Panc1 (cell line): ENCODE results near the gene FAM83F. TPM values are rescaled to one million over a fixed set of nuclear protein-coding genes. Genes with fewer than 3 reads are reported as not detected.

Experiments
- ATAC-seq: fragments of 200-7000 bp; cut with Tn5 transposase; 2 replicates; pipeline ENCODE4 v1.9.1; 2020; ENCODE audit warnings: mild to moderate bottlenecking, moderate library complexity
- BruUV-seq: library from RNA; stranded (reverse); fragments of 400-500 nt; replicated peaks from 2 replicates; lab custom pipeline; 2021; lab: Mats Ljungman, UMichigan
- CTCF ChIA-PET: fragments of 300-600 bp; sonication (Branson Sonifier 250); formaldehyde crosslinking; loops from one replicate; lab custom pipeline; 2022; ENCODE audit warnings: antibody characterized with exemption; lab: Charles Lee
- POLR2A ChIA-PET: fragments of 300-600 bp; sonication (Branson Sonifier 250); formaldehyde crosslinking; loops from one replicate; lab custom pipeline; 2022; ENCODE audit warnings: antibody characterized with exemption; lab: Charles Lee
- DNase-seq: peaks from one replicate; pipeline ENCODE4 v3.0.0-alpha.2; 2010; ENCODE audit warnings: low read depth, low spot score
- H3K27ac ChIP-seq: 2 replicates; pipeline ENCODE4 v1.5.1; 2011; ENCODE audit warnings: mild to moderate bottlenecking, low read length, inconsistent platforms
- H3K27me3 ChIP-seq: fragments of 200-500 bp; sonication (Bioruptor generic); 2 replicates; pipeline ENCODE4 v1.6.0; 2014; ENCODE audit warnings: low read length, inconsistent platforms; ENCODE audit not compliant: control insufficient read depth, insufficient read depth
- H3K36me3 ChIP-seq: fragments of 200-500 bp; sonication (Bioruptor generic); 2 replicates; pipeline ENCODE4 v1.5.1; 2014; ENCODE audit warnings: inconsistent platforms, mild to moderate bottlenecking, low read length, moderate library complexity; ENCODE audit not compliant: control insufficient read depth, insufficient read depth
- H3K4me1 ChIP-seq: 2 replicates; pipeline ENCODE4 v1.5.1; 2011; ENCODE audit warnings: inconsistent platforms, mild to moderate bottlenecking, low read length, moderate library complexity; ENCODE audit not compliant: control insufficient read depth, insufficient read depth
- H3K4me3 ChIP-seq, 2 experiments: 2 replicates each; pipeline ENCODE4 v1.5.1; 2011 to 2012; ENCODE audit warnings: low read depth in 2 of 2, low read length in 2 of 2, mild to moderate bottlenecking in 2 of 2, inconsistent platforms in 1 of 2, moderate library complexity in 1 of 2
- H3K9me3 ChIP-seq: fragments of 200-500 bp; sonication (Bioruptor generic); 2 replicates; pipeline ENCODE4 v1.5.1; 2014; ENCODE audit warnings: low read depth, mild to moderate bottlenecking, inconsistent platforms, low read length, moderate library complexity; ENCODE audit not compliant: control insufficient read depth, insufficient read depth
- CTCF ChIP-seq: fragments of 450-650 bp; IDR thresholded peaks from 2 replicates; pipeline ENCODE4 v1.5.1; 2017; ENCODE audit warnings: mild to moderate bottlenecking
- POLR2AphosphoS5 ChIP-seq: IDR thresholded peaks from 2 replicates; pipeline ENCODE4 v1.6.1; 2012; ENCODE audit warnings: mild to moderate bottlenecking, low read depth, low read length, moderate library complexity
- REST ChIP-seq, 2 experiments: IDR thresholded peaks; 2 replicates each; pipeline ENCODE4 v1.6.1; 2011 to 2012; ENCODE audit warnings: low read depth in 2 of 2, control low read depth in 1 of 2, low read length in 1 of 2, mild to moderate bottlenecking in 1 of 2, moderate library complexity in 1 of 2; ENCODE audit not compliant: insufficient read depth in 1 of 2
- SIN3A ChIP-seq: IDR thresholded peaks from 2 replicates; pipeline ENCODE4 v1.6.1; 2012; ENCODE audit warnings: low read depth, mild to moderate bottlenecking, low read length, moderate library complexity, borderline replicate concordance; ENCODE audit not compliant: insufficient read depth
- TCF7L2 ChIP-seq: IDR thresholded peaks from 2 replicates; pipeline ENCODE4 v1.6.1; 2011; ENCODE audit warnings: mild to moderate bottlenecking, low read depth, low read length, inconsistent platforms
- in situ Hi-C: cut with HindIII; loops from 2 replicates; pipeline ENCODE4 v1.10.0; 2016; ENCODE audit warnings: low sequenced_read_pairs, low pct_unique_long_range_greater_than_20kb
- intact Hi-C: fragments of 100-400 bp; cut with micrococcal nuclease; formaldehyde crosslinking; loops from one replicate; pipeline ENCODE4 v1.10.0; 2022; ENCODE audit not compliant: unreplicated experiment
- total RNA-seq: library from RNA; stranded (reverse); gene quantifications from one replicate; pipeline ENCODE4 v1.2.1, GENCODE V29; 2021; ENCODE audit not compliant: unreplicated experiment

The FAM83F gene
- total RNA-seq, 1 experiment from 2014 or later = 0.05 TPM

- ChIA-PET POLR2A (interaction anchor here (0.6 to 0.7 kb wide), 2 partner anchors 17 to 102 kb away, joined by 3 to 4 read pairs; no protein-coding TSS in a partner anchor), CTCF (no interaction called here)
- TF ChIP-seq POLR2AphosphoS5 (no peak), CTCF (no peak), REST (IDR thresholded peaks at IDR 0.05; ENCODE audit: insufficient read depth in 1 of 2, low read depth in 2 of 2, low read length in 1 of 2) (no peak), SIN3A (no peak), TCF7L2 (no peak)
- H3K9me3 ChIP-seq = no peaks in the 10 kb centered on the region
- no peaks in the 10 kb centered on the region for H3K36me3 ChIP-seq
- intact Hi-C loops (loop anchor here (10.0 kb wide), 1 partner anchor 128 kb away; no protein-coding TSS in a partner anchor), in situ Hi-C loops (no loop called here)
- no peaks in the 10 kb centered on the region for H3K27me3 ChIP-seq
- no peak overlapping the region for H3K27ac ChIP-seq
- ATAC-seq = no peak
- DNase-seq = no peak
- no peaks in the 10 kb centered on the region for H3K4me1 ChIP-seq
- no TSS peak for BruUV-seq
- H3K4me3 ChIP-seq = no peak overlapping the region
These were observed 61.8 kb downstream of the FAM83F start for GRCh38 chr22:40056559-40056958.

DNA sequence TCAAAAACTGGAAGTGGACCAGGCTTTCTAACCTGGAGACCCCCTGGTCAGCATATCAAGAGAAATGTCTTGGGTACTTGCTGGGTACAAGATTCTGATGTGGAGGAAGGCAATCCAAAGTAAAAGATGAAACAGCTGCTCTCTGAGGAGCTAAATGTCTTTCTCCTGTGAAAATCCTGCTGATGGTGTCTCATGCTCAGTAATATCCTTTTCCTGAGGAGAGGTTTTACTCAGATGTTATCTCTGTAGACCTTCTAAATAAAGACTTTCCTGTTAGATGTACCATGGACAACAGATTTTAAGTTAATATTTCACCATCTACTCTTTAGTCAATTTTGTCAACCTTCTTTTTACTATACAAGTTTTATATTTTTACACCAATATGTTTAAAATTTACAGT lies 62.9 kb downstream of the FAM83F start:
- no peak for TF ChIP-seq TCF7L2
- no peak for TF ChIP-seq SIN3A
- TF ChIP-seq POLR2AphosphoS5 = no peak
- TF ChIP-seq REST (IDR thresholded peaks at IDR 0.05; ENCODE audit: insufficient read depth in 1 of 2, low read depth in 2 of 2, low read length in 1 of 2) = no peak
- TF ChIP-seq CTCF = no peak
- ChIA-PET POLR2A (no interaction called here), CTCF (no interaction called here)
- in situ Hi-C loops (no loop called here), intact Hi-C loops (loop anchor here (10.0 kb wide), 1 partner anchor 127 kb away; no protein-coding TSS in a partner anchor)
- no peak for ATAC-seq
- Histone ChIP-seq H3K4me1 (no peaks in the 10 kb centered on the region), H3K27me3 (no peaks in the 10 kb centered on the region), H3K4me3 (no peak overlapping the region), H3K9me3 (no peaks in the 10 kb centered on the region), H3K36me3 (no peaks in the 10 kb centered on the region), H3K27ac (no peak overlapping the region)
- DNase-seq = no peak
- no TSS peak for BruUV-seq
